ENCODE results near the gene OVCA2.

DNA sequence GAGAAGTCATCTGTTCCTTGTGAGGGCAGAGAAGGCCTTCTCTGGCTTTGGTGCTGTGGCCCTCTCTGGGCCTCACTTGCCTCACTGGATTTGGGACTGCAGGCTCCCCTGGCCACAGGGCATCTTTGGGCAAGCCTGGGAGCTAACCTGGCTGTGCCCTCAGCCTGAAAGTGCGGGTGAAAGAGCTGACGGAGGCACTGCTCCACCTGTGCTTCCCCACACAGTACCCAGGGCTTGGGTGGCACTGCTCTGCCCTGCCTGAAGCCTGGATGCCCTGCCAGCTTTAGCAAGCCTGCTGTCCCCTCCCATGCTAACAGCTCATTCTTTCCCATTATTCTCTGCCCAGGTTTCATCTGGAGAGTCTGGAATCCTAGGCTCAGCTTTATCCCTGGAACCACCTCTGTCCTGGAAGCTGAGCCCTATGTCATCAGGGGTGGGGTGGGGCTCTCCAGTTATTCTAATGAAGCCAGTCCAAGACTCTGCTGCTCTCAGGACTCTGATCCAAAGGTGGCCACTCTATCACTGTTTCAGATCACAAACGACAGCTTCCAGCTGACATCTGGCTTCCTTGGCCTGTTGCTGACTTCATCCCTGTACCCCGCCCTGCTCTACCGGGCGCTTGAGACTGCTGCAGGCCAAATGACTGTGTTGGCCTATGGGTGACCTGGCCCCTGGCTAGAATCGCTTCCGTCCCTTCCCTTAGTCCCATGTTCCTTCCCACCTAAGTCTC is 42.4 kb downstream of the OVCA2 start:
- no peak for TF ChIP-seq POLR2A (IDR thresholded peaks at IDR 0.05)
- TF ChIP-seq, protein P1, sequence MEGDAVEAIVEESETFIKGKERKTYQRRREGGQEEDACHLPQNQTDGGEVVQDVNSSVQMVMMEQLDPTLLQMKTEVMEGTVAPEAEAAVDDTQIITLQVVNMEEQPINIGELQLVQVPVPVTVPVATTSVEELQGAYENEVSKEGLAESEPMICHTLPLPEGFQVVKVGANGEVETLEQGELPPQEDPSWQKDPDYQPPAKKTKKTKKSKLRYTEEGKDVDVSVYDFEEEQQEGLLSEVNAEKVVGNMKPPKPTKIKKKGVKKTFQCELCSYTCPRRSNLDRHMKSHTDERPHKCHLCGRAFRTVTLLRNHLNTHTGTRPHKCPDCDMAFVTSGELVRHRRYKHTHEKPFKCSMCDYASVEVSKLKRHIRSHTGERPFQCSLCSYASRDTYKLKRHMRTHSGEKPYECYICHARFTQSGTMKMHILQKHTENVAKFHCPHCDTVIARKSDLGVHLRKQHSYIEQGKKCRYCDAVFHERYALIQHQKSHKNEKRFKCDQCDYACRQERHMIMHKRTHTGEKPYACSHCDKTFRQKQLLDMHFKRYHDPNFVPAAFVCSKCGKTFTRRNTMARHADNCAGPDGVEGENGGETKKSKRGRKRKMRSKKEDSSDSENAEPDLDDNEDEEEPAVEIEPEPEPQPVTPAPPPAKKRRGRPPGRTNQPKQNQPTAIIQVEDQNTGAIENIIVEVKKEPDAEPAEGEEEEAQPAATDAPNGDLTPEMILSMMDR (IDR thresholded peaks at IDR 0.05) = no peak
- no peak for TF ChIP-seq EP300 (IDR thresholded peaks at IDR 0.05)
